ENCODE measurements around the gene EFNB1. TPM values are rescaled to one million over a fixed set of nuclear protein-coding genes. Genes with fewer than 3 reads are reported as not detected.

EFNB1 gene
- total and polyA plus RNA-seq, 9 of the 15 experiments (the other 6 are each of a cell fraction or from before 2014, with no cell fraction given) = 0.01 to 2.1 (median 0.99) TPM; not detected in 1

DNA sequence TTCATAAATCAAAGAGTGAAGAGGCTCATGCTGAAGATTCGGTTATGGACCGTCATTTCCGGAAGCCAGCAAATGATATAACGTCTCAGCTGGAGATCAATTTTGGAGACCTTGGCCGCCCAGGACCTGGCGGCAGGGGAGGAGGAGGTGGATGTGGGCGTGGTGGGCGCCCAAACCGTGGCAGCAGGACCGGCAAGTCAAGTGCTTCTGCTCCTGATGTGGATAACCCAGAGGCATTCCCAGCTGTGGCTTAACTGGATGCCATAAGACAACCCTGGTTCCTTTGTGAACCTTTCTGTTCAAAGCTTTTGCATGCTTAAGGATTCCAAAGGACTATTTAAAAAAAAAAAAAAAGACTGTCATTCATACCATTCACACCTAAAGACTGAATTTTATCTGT lies 44.0 kb upstream of the EFNB1 start:
- CTCF ChIA-PET (ENCODE audit: low intra/inter-chr PET ratio) = no interaction called here
- TF ChIP-seq SAP30 (IDR thresholded peaks at IDR 0.05; ENCODE audit: borderline replicate concordance, insufficient read depth, low read depth, low read length, poor library complexity, severe bottlenecking) (no peak), ZNF165 (CRISPR knock-in tag; IDR thresholded peaks at IDR 0.05; ENCODE audit: borderline replicate concordance) (no peak), KDM1A (IDR thresholded peaks at IDR 0.05) (no peak), NFXL1 (CRISPR knock-in tag; IDR thresholded peaks at IDR 0.05) (no peak), ATF3 (IDR thresholded peaks at IDR 0.05) (no peak), ATF3 (CRISPR knock-in tag; conservative IDR thresholded peaks at IDR 0.05) (no peak), ARID1B (IDR thresholded peaks at IDR 0.05) (no peak), MTA2 (IDR thresholded peaks at IDR 0.05; ENCODE audit: low read depth) (no peak), KLF10 (CRISPR knock-in tag; IDR thresholded peaks at IDR 0.05) (no peak), KHSRP (IDR thresholded peaks at IDR 0.05) (no peak), POLR2H (tag; IDR thresholded peaks at IDR 0.05; ENCODE audit: low read depth) (no peak), ZNF253 (CRISPR knock-in tag; conservative IDR thresholded peaks at IDR 0.05) (no peak)
- TF ChIP-seq, protein P1, sequence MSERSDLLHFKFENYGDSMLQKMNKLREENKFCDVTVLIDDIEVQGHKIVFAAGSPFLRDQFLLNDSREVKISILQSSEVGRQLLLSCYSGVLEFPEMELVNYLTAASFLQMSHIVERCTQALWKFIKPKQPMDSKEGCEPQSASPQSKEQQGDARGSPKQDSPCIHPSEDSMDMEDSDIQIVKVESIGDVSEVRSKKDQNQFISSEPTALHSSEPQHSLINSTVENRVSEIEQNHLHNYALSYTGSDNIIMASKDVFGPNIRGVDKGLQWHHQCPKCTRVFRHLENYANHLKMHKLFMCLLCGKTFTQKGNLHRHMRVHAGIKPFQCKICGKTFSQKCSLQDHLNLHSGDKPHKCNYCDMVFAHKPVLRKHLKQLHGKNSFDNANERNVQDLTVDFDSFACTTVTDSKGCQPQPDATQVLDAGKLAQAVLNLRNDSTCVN (CRISPR knock-in tag; IDR thresholded peaks at IDR 0.05) = no peak
- TF ChIP-seq, protein P2, sequence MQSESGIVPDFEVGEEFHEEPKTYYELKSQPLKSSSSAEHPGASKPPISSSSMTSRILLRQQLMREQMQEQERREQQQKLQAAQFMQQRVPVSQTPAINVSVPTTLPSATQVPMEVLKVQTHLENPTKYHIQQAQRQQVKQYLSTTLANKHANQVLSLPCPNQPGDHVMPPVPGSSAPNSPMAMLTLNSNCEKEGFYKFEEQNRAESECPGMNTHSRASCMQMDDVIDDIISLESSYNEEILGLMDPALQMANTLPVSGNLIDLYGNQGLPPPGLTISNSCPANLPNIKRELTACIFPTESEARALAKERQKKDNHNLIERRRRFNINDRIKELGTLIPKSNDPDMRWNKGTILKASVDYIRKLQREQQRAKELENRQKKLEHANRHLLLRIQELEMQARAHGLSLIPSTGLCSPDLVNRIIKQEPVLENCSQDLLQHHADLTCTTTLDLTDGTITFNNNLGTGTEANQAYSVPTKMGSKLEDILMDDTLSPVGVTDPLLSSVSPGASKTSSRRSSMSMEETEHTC (IDR thresholded peaks at IDR 0.05) = no peak
- TF ChIP-seq, protein P3, sequence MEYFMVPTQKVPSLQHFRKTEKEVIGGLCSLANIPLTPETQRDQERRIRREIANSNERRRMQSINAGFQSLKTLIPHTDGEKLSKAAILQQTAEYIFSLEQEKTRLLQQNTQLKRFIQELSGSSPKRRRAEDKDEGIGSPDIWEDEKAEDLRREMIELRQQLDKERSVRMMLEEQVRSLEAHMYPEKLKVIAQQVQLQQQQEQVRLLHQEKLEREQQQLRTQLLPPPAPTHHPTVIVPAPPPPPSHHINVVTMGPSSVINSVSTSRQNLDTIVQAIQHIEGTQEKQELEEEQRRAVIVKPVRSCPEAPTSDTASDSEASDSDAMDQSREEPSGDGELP (CRISPR knock-in tag; IDR thresholded peaks at IDR 0.05; ENCODE audit: borderline replicate concordance) = no peak

More for the DNA sequence above, 44.0 kb upstream of the EFNB1 start:
- no TSS peak for BruUV-seq (replicated peaks)
- FAIRE-seq = no peak
- Histone ChIP-seq H3K9me1 (ENCODE audit: control insufficient read depth, insufficient read depth, low read length) (no peaks in the 10 kb centered on the region), H3K36me3 (ENCODE audit: control insufficient read depth, insufficient read depth, low read length) (no peaks in the 10 kb centered on the region), H3K27ac (ENCODE audit: extremely low read depth, low read depth, low read length) (no peak overlapping the region), H3K4me2 (ENCODE audit: insufficient read depth, low read length) (no peak overlapping the region), H3K27me3 (ENCODE audit: control insufficient read depth in 2 of 2, insufficient read depth in 2 of 2, low read length in 2 of 2) (no peaks in the 10 kb centered on the region; a peak in 1 of 5 replicates), H3K4me3 (no peak overlapping the region), H2AFZ (ENCODE audit: low read depth, low read length) (no peak overlapping the region), H3K79me2 (ENCODE audit: control insufficient read depth, insufficient read depth, low read length) (no peaks in the 10 kb centered on the region), H3K9ac (ENCODE audit: insufficient read depth in 1 of 2, low read depth in 2 of 2, low read length in 2 of 2) (no peak overlapping the region), H4K20me1 (replicated peaks; ENCODE audit: control insufficient read depth, insufficient read depth, low read length) (no peaks in the 10 kb centered on the region), H3K4me1 (replicated peaks in 1 of 2; ENCODE audit: control insufficient read depth in 2 of 2, insufficient read depth in 2 of 2, low read length in 2 of 2) (peaks cover 0 to 4% of the 10 kb centered on the region in 2 experiments; a peak in 2 of 5 replicates), H3K9me3 (replicated peaks; ENCODE audit: control insufficient read depth, insufficient read depth, low read depth, low read length) (no peaks in the 10 kb centered on the region)
- ATAC-seq = no peak
- WGBS (ENCODE audit: insufficient coverage, low coverage, missing lambda C conversion rate) = 2% methylated on average over 10 of the region's 10 CpGs
- no peak for DNase-seq (ENCODE audit: extremely low read depth in 1 of 4, low spot score in 3 of 4)
- in situ Hi-C loops (cut with MboI) = no loop called here
- intact Hi-C loops (cut with micrococcal nuclease) = no loop called here
- POLR2A ChIA-PET = no interaction called here

All from K562 (cell line).